GM12801 (cell line): ENCODE data around the gene GSTO2.

Experiments used
- TF ChIP-seq, protein P1 (sequence below): IDR thresholded peaks from one replicate; pipeline ENCODE4 v1.5.1; 2011; ENCODE audit warnings: control low read depth; ENCODE audit not compliant: insufficient read length; ENCODE audit errors: extremely low read depth

The GSTO2 gene

DNA sequence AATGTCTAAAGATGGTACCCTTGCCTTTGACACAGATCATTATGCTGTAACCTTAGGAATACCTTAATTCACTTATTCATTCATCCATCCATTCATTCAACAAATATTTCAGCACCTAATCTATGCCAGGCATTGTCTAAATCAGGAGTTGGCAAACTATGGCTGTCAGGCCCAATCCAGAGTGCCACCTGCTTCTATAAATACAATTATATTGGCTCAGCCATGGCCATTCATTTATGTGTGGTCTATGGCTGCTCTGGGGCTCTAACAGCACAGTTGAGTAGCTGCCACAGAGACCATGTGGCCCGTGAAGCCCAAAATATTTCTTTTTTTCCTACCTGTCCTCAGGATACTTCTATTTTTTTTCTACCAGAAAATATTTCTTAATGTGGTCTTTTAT, 75.2 kb downstream of the GSTO2 start:
- TF ChIP-seq, protein P1, sequence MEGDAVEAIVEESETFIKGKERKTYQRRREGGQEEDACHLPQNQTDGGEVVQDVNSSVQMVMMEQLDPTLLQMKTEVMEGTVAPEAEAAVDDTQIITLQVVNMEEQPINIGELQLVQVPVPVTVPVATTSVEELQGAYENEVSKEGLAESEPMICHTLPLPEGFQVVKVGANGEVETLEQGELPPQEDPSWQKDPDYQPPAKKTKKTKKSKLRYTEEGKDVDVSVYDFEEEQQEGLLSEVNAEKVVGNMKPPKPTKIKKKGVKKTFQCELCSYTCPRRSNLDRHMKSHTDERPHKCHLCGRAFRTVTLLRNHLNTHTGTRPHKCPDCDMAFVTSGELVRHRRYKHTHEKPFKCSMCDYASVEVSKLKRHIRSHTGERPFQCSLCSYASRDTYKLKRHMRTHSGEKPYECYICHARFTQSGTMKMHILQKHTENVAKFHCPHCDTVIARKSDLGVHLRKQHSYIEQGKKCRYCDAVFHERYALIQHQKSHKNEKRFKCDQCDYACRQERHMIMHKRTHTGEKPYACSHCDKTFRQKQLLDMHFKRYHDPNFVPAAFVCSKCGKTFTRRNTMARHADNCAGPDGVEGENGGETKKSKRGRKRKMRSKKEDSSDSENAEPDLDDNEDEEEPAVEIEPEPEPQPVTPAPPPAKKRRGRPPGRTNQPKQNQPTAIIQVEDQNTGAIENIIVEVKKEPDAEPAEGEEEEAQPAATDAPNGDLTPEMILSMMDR, result no peak

DNA sequence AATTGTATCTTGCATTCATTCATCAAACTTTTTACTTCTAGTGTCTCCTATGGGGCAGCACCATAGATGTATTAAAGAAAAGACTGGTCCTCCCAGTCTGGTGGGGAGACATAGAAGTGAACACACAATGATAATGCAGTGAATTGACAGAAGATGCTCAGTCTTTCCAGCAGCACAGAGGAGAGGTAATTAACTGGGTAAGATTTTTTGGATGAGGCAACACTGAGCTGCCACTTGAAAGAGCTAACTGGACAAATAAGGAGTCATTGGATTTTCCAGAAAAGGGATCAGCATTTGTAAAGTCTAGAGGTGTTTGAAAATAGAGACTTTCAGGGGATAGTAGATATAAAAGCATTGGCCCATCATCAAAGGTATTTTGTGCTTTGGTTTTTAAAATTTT, 76.5 kb downstream of the GSTO2 start:
- TF ChIP-seq, protein P1, result no peak

DNA sequence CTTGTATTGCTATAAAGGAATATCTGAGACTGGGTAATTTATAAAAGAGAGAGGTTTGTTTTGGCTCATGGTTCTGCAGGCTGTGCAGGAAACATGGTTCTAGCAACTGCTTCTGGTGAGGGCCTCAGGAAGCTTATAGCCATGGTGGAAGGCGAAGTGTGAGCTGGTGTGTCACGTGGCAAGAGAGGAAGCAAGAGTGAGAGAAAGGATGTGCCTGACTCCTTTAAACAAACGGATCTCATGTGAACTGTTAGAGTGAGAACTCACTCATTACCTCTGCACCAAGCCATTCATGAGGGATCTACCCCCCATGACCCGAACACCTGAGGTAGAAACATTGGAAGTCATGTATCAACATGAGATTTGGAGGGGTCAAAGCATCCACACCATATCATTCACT, 77.0 kb downstream of the GSTO2 start:
- TF ChIP-seq, protein P1, result no peak

DNA sequence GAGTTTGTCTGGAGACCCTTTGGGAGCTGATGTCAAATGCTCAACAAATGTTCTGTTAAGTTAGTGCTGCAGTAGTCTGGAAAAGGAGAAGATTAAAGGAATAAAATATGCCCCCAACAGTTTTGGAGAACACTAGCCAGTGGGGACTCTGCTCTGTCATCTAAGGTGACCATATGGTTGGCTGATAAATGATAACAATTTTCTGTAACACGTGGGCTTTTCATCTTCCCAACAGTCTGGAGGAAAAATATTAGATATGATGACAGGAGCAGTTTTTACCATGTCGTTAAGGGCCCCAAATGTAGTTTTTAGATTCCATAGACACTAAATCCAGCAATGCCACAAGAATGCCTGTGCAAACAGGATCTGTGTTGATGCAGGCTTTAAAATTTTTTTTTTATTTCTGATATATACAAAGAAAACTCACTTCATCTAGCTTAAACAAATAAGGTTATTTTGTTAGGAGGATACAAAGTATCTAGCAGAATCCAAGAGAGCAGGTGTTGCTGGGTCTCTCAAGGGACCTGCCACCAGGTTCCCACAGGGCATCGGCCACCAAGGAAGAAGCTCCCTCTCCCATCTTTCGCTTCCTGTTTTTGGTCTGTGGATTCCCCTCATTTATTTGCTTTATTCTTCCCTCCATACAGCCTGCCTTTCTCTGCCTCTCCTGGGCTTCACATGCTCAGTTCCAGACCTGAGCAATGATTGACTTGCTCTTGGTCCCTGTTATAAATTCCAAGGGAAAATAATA, 78.5 kb downstream of the GSTO2 start:
- TF ChIP-seq, protein P1, result no peak

DNA sequence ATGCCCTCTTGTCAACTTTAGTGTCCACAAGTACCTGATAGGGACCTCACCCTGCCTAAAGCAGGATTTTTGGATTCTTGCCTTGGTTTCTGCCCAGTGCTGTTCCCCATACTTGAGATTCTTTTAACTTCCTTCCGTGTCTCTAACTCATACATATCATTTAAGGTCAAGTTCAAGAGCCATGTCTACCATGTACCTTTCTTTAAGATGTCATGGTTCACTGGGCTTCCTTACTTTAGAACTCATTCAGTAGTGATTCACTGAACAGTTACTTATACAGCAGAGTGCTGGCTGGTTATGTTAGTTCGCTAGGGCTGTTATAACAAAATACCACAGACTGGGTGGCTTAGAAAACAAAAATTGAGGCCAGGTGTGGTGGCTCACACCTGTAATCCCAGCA, 79.6 kb downstream of the GSTO2 start:
- TF ChIP-seq, protein P1, result no peak

DNA sequence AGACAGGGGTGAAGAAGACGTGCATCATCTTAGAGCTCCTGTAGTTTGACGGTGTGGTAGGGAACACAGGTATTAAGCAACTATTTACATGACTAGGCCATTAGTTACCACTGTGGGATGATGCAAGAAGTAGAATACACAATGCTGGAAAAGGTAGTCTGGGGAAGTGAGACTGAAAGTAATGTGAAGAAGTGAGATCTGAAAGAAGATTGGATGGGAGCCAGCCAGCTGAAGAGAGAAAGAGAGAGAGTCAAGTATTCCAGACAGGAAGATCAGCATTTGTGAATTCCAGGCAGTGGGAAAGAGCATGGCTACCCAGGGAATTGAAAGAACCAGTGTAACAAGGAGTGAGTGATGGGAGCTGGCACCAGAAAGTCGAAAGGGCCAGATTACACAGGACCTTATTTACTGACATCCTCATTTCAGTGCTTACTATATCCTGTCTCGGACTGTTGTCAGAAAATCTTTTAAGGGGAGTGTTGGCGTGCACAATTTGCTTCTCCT, 80.7 kb downstream of the GSTO2 start:
- TF ChIP-seq, protein P1, result no peak

DNA sequence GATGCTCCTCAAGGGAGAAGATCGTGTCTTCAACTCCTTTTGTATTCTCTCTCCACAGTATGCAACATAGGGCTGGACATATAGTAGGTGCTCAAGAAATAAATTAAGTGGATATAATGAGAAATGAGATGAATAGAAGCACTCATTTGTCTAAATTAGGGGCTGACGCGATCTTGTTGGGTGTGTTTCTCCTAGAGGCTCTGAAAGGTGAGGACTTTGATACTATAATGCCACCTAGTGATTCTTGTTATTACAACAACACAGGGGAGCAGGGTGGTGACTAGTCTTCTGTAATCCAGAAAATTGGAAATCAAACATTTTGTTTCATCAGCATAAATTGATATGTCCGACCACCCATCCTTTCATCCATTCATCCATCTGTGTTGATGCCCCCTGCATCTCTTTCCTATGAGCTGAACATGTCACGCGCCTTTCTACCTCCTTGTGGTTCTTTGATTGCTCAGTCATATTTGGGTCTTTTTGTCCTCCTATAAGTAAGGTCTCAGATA, 81.2 kb downstream of the GSTO2 start:
- TF ChIP-seq, protein P1, result no peak
